Stimulated activated CD4-positive, alpha-beta T cell treated with anti-CD3 and anti-CD28 coated beads, TNF-alpha, amount 100 ng/mL, for 1 hour (primary cell): ENCODE results near the gene SKA1.
"Not testable (repeated sequence)": the region's sequence is repeated elsewhere in the genome, so short reads cannot be mapped to it uniquely, and the experiment has no call there.

ENCODE experiments used
- DNase-seq, 3 donors: peaks; one replicate each; pipeline ENCODE4 v3.0.0-alpha.2; 2020; ENCODE audit warnings: low read depth in 3 of 3, low spot score in 1 of 3

Gene SKA1

GRCh38 chr18:50395093-50395492, 20.2 kb downstream of the SKA1 start:
- DNase-seq = no peak

DNA sequence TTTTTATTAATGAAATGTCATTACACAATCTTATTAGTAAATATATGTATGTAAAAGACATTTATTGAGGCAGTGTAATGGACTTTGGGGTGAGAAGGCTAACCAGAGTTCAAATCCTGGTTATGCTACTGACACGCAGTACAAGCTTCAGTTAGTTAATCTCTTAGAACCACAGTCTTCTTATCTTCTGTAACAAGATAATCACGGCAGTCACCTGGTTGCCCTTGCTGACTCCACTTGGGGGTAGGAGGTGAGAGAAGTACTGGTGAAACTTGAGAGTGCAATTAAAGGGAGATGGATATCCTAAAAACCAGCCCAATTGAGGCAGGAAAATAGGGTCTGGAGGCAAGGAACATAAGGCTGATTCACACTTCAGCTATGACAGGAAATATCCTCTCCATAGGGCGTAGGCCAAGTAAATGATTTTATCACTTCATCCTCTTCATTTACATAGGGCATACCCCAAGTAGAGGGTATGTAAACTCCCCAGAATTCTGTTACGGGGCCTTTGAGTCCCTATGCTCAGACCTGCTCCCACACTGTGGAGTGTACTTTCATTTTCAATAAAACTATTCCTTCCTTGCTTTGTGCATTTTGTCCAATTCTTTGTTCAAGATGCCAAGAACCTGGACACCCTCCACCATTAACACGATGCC, 21.3 kb downstream of the SKA1 start:
- no peak for DNase-seq

- DNase-seq = no peak
Observed at GRCh38 chr18:50397023-50397422, 22.2 kb downstream of the SKA1 start.

DNA sequence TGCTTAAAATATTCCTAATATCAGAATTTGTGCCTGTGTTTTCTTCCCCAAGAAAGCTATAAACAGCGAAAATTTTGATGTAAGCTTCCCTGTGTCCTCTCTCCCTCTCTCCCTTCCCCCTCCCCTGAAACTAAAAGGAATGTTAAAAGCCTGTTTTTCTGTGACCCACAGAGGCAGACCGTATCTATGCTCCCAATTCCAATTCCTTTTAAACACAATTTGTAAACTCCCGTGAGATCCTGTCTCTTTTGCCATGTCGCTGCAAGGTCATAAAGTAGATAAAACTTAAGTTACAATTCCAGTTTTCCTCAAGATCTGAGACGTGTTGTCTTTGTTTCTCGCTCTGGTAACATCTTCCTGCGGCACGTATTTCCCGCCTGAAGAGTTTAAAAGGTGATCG, 23.3 kb downstream of the SKA1 start:
- no peak for DNase-seq

GRCh38 chr18:50398947-50399346, 24.1 kb downstream of the SKA1 start:
- no peak for DNase-seq

DNA sequence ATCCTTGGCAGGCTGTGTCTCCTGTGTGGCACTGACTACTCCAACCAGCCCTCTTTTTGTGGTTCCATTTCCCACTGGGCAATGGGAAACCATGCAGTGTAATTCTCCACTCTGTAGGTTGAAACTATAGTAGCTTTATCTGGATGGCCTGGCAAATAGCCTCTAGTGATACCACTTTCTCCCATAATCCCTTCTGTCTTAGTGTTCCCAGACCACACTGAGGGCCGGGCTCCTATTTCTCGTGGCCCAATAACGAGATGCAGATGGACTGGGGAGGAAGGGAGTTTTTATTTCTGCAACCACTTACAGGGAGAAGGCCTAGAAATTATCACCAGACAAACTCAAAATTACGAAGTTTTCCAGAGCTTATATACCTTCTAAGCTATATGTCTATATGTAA, 24.7 kb downstream of the SKA1 start:
- no peak for DNase-seq

- DNase-seq = not testable (repeated sequence)
Observed at GRCh38 chr18:50400438-50400837, 25.6 kb downstream of the SKA1 start.

DNA sequence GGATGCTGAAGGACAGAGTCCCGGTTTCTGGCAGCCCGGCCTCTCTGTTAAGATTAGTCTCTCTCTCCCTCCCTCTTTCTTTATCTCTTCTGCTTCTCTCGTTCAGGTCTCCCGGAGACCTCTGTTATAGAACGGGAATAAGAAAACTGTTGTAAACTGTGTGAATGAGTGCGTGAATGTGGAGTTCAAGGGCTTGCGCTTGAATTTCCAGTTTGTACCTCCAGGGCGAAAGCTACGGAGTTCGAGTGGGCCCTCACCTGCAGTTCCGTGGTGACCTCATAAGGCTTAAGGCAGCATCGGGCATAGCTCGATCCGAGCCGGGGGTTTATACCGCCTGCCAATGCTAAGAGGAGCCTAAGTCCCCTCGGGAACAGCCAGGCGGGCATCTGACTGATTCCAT, 26.4 kb downstream of the SKA1 start:
- no peak for DNase-seq

DNA sequence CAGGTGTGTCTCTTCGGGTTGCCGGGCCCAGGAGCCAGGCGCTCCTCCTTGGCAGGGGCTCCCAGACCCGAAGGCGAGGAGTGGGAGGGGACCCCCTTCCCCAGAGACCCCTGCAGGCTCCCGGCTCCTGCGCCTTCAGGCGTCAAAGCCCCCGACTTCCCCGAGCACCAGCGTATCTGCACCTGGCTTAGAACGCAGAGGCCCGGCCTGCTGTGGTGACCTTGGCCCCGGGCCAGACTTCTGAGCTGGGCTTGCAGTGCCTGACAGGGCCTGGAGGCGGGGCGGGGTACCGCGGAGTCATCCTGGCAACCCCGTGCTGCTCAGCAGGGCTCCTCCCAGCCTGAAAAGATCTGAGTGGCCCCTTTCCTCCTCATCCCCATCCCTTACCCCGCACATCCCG, 27.0 kb downstream of the SKA1 start:
- no peak for DNase-seq

DNA sequence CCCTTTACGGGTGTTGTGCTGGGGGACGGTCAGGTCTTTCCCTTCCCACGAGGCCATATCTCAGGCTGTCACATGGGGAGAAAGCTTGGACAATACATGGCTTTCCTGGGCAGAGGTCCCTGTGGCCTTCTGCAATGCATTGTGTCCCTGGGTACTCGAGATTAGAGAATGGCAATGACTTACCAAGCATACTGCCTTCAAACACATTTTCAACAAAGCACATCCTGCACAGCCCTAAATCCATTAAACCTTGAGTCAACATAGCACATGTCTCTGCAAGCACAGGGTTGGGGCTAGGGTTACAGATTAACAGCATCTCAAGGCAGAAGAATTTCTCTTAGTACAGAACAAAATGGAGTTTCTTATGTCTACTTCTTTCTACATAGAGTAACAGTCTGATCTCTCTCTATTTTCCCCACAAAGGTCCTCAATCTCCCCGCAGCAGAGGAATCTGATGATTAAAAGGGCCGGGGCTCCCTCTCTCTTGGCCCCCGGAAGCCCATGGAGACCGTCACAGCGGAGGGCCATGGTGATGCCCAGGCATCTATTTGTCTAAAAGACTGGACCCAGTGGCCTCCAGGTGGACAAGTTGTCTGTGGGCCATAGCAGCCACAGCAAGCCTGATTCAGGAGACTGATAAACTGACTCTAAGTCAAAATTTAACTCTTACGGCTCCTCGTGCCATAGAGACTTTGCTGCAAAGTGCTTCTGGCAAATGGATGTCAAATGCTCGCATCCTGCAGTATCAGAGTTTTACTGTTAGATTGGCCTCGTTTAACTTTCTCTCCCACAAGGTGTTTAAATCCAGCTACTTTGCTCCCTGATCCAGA, 30.1 kb downstream of the SKA1 start:
- not testable (repeated sequence) for DNase-seq

DNA sequence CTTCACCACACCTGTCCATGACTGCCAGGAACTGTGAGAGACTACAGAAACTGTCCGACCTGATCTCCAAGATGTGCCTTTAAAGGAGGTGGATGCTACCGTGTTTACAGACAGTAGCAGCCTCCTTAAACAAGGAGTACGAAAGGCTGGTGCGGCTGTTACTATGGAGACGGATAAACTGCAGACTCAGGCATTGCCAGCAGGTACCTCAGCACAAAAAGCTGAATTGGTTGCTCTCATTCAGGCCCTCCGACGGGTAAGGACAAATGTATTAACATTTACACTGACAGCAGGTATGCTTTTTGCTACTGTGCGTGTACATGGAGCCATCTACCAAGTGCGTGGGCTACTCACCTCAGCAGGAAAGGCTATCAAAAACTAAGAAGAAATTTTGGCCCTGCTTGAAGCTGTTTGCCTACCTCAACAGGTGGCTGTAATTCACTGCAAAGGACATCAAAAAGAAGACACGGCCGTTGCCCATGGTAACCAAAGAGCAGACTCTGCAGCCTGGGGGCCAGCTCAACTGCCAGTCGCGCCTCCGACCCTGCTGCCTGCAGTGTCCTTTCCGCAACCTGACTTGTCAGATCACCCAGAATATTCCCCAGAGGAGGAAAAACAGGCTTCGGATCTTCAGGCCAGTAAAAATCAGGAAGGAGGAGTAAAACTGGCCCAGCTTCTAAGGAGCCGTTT, 30.9 kb downstream of the SKA1 start:
- DNase-seq = no peak

- DNase-seq = no peak
Observed at GRCh38 chr18:50409236-50409635, 34.4 kb downstream of the SKA1 start.

DNA sequence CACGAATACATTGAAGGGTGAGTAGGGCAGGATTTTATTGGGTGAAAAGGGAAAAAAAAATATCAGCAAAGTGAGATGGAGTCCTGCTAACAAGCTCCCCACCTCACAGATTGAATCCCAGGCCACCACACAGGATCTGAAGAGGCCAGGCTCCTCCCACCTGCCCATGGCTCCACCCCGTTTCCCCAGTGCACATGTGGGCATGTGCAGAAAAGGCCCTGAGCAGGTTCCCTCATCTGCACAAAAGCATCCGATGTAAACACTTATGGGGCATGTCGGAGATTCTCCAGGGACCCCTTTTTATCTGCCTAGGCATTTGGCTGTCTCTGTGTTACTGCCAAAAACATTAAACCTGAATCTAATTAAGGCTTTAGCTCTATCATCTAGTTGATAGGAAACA, 35.2 kb downstream of the SKA1 start:
- DNase-seq = no peak

DNA sequence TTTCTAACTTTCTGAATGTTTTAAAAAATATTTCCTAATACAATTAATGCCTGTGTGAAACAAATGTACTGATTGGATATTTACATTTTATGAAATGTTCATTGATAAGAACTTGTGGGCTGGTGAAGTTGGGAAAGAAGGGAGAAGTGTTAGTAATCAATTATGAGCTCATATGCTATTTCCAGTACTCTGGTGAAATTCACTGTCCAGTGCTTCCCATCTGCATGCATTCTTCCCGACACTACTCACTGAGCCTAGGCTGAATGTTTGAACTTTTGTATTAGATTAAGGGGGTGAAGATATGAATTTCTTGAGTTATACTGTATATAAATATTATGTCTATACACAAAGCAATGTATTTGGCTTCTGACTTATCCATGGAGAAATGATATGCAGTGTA, 36.0 kb downstream of the SKA1 start:
- no peak for DNase-seq

- not testable (repeated sequence) for DNase-seq
Observed at GRCh38 chr18:50416832-50417231, 42.0 kb downstream of the SKA1 start.

DNA sequence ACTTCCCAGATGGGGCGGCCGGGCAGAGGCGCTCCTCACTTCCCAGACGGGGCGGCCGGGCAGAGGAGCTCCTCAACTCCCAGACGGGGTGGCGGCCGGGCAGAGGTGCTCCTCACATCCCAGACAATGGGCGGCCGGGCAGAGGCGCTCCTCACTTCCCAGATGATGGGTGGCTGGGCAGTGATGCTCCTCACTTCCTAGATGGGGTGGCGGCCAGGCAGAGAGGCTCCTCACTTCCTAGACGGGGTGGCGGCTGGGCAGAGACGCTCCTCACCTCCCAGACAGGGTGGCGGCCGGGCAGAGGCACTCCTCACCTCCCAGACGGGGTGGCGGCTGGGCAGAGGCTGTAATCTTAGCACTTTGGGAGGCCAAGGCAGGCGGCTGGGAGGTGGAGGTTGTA, 42.9 kb downstream of the SKA1 start:
- DNase-seq = not testable (repeated sequence)

DNA sequence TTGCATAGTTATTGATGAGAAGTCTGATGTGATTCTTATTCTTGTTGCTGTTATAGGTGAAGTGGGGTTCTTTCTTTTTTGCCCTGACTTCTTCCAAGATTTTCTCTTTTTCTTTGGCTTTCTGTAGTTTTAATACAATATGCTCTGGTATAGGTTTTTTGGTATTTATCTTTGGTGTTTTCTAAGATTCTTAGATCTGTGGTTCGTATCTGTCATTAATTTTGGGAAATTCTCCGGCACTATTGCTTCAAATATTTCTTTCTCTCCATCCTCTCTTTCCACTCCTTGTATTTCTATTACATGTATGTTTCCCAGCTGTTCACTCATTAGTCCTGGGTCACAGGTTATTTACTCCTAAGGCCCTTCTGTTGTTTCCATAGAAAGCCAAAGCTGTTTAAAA, 43.8 kb downstream of the SKA1 start:
- DNase-seq = no peak

GRCh38 chr18:50422286-50422898, 47.5 kb downstream of the SKA1 start:
- no peak for DNase-seq

DNA sequence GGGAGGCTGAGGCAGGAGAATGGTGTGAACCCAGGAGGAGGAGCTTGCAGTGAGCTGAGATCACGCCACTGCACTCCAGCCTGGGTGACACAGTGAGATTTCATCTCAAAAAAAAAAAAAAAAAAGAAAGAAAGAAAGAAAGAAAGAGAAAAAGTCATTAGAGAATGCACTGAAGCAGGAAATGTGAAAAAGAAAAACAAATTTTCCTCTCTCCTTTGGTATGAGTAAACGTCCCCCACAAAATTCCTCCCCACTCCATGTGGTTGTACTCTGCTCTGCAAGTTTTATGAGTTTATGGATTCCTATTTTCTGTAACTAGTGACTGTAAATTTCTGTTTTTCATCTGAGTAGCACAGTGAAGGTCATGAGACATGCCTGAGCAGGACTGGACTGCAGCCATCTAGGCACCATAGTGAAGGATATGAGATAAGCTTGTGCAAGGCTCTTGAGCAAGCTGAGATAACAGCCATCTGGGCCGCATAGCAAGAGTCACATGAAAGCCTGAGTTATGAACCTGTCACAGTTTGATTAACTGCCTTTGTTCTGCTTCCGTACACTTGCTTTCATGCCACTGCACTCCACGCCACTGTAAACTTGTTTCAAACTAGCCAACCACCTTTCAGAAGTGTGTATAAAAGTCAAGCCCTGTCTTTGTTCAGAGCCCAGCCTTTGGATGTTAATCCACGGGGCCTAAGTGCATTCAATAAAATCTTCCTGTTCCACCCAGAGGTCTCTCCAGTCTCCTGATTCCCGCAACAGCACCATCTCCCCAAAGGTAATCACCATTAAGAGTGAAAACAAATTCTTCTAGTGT, 50.2 kb downstream of the SKA1 start:
- no peak for DNase-seq

DNA sequence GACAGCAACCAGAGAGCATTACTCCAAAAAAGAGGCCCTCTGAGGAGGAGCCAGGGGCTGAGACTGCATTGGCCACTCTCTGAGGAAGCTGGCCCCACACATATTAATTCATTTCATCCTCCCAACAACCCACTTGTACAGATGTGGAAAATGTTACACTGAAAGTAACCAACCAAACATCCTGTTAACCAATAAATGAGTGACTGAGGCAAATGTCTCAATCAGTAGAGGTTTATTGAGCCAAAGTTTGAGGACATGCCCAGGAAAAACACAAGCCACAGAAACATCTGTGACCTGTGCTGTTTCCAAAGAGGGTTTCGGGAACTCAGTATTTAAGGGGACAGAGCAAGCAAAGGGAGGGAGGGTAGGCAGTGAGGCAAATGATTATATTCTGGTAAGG, 53.0 kb downstream of the SKA1 start:
- no peak for DNase-seq
